Measurements from ENCODE around the gene SPDYC.
"Not testable (repeated sequence)": the region's sequence is repeated elsewhere in the genome, so short reads cannot be mapped to it uniquely, and the experiment has no call there.

The SPDYC gene

DNA sequence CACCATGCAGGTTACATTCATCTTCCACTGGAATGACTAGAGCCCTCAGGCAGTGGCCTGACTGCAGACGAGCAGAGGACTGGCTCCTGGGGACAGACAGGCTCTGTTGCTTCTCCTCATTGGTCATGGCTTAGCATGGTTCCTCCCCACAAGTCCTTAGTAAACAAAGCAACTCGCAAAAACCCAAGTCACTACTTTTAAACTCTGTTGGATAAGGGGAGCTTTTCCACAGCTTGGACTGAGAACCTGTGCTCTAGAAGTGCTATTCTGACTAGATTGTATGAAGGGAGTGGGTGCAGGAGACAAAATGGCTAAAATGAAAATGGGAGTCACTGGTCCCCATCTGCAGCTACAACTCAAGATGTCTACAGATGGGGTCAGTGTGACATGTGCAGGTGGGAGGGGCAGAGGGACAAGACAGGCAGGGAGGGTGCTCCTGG, 4.6 kb downstream of the SPDYC start:
- not testable (repeated sequence) for DNase-seq

DNA sequence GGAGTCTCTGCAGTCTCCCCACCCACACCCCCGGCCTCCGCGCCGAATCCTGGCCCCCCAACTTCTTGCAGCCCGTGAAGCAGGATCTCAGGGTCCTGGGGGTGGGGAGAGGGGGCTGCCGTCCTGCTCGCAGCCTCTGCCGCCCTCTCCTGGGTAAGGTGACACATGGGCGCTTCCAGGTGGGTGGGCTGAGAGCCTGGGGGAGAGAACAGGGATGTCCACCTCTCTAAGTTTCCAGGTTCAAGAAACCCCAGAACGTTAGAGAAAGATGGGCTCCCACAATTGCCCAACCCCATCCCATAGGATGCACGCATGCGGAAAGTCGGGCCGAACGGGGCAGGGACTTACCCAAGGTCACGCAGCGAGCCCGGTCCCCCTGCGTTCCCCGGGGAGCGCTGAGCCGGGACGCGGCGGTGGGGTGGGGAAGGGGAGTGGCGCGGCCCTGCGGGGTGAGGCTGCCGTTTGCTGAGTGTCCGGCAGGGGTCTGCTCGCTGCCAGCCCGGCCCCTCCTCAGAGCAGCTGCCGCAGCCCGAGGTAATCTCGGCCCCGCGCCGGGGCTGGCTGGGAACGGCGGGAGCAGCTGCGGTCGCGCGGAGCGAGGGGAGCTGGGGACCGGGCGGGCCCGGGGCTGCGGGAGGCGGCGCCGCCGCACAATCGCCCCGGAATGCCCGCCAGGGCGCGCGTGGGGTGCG, 11.0 kb downstream of the SPDYC start:
- peak; percentile 36 for DNase-seq

DNA sequence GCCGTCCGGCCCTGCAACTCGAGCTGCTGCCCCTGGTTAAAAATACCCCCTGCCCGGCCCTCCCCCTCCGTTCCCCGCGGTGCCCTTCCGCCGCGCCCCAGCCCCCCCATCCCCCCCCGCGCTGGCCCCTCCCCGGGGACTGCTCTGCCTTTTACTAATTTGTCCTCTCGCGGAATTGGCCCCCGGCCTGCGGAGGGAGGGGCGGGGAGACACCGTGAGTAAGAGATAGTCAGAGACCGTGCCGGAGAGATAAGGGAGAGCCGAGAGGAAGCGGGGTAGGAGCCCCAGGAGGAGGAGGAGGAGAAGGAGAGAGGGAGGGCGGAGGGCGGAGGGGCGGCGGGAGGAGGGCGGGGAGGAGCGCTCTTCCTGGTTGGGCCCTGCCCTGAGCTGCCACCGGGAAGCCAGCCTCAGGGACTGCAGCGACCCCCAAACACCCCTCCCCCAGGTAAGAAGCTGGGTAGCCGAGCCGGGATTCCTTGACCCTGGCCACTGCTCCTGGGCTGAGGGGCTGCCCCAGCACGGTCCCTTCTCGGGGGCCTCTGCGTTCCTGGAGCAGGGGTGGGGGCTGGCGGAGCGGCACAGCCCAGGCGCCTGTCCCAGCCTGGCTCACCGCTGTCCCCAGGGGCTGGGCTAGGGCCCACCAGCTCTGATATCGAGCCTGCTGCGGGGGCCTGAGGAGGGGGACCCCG, 11.7 kb downstream of the SPDYC start, which contains the start of gene CAPN1:
CAPN1 (plus strand) TSS at position 360 of the 689 bp plus-strand sequence. CDS start 774 bp downstream, outside the sequence.
- peak; percentile 23 for DNase-seq

DNA sequence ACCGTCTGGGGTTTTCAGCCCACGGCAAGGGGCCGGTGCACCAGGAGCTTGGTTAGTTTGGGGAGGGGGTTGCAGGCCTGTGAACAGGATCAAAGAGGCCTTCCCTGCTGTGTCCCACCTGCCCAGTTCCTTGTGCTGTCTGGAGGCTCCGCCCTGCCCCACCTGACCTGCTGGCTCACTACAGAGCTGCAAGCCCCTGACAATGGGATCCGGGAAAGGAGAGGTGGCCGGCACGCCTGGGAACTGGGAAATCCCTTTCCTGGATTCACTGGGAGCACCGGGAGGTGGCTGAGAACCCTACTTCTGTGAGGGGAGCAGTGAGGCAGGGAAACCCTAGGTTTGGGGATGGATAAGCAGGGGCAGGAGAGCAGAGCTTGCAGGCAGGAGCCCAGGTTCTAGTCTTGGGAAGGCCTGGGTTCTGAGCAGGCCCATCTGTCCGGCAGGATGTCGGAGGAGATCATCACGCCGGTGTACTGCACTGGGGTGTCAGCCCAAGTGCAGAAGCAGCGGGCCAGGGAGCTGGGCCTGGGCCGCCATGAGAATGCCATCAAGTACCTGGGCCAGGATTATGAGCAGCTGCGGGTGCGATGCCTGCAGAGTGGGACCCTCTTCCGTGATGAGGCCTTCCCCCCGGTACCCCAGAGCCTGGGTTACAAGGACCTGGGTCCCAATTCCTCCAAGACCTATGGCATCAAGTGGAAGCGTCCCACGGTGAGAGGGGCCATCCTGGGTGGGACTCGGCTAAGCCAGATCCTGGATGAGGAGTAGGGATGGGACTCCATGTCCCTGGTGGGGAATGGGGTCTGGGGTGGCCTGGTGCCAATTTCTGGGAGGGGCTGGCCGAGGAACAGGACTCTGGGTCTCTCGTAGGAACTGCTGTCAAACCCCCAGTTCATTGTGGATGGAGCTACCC, 12.5 kb downstream of the SPDYC start:
- no peak for DNase-seq

DNA sequence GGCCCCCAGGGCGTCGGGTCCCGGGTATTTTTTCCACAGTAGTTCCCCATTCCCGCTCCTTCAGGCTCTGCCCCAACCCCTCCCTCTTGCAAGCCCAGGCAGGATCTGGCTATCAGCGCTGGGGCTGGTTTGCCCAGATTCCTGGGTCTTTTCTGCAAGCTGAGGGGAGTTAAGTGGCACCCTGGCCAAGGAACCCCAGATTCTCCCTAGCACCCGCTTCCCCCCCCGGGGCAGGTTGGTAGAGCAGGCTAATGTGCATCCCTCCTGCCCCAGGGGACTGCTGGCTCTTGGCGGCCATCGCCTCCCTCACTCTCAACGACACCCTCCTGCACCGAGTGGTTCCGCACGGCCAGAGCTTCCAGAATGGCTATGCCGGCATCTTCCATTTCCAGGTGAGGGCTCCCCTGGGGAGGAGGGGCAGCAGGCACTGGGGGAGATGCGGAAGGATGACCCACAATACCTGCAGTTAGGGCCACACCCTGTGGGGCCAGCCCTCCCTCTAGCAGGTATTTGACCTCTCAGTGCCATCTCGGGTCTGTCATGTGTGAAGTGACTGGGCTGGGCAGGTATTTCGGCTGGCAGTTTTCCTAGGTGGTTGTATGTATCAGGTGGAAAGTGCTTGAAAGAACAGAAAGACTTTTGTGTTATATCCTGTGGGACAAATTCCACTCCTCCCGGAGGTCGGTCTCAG, 13.3 kb downstream of the SPDYC start:
- DNase-seq: no peak

DNA sequence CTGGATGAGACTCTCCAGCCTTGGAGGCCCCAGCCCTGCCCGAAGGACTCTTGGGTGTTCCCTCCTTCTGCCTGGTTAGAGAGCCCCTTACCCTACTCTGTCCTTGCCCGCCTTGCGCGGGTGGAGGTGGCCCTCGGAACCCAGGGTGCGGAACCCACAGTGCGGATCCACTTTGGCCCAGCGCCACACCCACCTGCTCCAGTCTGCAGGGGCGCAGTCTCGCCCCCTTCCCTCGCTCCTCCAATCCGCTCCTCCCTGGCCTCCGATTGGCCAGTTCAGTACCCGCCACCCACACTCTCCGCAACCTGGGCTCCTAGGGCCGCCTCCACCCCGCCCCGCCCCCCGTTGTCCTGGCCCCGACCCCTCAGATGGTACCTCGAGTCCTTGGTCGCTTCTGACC, 14.1 kb downstream of the SPDYC start:
- no peak for DNase-seq

DNA sequence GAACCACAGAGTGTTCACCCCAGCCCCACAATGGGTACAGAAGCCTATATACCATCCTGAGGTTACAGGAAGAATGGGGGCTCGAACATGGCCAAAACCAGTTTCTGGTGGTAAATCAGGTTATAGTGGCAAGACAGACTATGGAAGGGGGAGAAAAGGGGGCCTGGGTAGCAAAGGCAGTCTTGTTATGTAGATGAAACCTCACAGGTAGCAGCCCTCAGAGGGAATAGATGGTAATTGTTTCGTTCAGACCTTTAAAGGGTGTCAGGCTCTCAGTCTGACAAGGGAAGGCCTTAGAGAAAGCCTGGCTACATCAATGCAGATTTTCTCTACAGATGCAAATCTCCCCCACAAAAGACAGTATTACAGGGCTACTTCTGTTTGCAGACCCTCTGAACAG, 15.1 kb downstream of the SPDYC start:
- no peak for DNase-seq

DNA sequence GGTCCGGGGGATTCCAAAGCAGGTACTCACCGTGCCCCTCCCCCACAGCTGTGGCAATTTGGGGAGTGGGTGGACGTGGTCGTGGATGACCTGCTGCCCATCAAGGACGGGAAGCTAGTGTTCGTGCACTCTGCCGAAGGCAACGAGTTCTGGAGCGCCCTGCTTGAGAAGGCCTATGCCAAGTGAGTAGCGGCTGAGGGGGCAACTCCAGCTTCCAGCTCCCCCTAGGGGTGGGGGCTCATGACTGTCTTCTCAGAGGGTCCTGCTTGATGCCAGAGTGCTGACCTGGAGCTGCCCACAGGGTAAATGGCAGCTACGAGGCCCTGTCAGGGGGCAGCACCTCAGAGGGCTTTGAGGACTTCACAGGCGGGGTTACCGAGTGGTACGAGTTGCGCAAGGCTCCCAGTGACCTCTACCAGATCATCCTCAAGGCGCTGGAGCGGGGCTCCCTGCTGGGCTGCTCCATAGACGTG, 15.9 kb downstream of the SPDYC start:
- DNase-seq: no peak

DNA sequence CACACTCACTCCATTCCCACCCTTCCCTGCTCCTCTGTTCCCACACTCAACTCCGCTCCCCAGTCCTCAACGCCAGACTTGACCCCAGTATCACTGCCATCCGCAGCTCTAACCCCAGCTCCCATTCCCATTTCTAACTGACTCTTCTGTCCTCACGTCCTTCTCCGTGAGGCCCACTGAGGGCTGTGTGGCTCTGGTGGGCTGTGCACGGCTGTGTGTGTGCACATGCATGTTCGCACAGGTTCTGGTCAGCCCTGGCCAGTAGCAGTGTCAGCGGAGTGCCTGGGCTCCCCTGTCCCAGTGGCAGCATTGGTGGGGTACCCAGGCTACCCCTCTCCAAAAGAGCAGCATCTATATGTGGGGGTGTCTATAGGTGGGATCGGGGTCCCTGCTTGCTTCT, 16.7 kb downstream of the SPDYC start:
- no peak for DNase-seq

DNA sequence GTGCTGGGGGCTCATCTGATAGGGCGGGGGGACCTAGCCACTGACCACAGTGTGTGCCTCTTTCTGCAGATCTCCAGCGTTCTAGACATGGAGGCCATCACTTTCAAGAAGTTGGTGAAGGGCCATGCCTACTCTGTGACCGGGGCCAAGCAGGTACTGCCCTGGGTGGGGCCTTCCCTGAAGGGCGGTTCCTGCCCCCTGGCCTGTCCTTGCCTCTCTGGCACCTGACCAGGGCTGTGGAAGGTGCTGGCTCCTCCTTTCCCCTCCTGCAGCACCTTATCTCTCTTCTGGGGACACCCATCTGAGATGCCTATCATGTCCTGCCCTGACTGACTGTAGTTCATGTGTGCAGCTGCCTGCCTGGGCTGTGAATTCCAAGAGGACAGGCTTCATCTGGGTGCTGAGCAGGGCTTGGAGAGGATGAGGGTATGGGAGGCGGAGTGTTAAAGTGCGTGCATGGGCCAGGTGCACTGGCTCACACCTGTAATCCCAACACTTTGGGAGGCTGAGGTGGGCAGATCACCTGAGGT, 17.2 kb downstream of the SPDYC start:
- no peak for DNase-seq

DNA sequence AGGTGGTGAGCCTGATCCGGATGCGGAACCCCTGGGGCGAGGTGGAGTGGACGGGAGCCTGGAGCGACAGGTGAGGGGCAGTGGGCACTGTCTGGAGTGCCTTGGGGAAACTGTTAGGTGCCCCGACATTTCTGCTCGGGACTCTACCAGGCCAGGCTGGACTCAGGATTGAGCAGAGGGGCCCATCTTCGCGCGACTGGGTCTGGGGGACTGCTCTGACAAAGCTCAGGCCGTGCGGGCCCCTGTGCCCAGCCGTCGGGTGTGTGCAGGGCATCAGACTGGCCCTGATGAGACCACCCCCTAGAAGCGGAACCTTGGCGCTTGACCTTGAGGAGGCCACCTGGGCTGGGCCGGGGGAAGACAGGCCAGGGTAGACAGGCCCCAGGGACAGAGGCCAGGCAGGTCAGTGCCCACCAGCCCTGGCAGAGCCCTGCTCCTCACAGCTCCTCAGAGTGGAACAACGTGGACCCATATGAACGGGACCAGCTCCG, 18.0 kb downstream of the SPDYC start:
- no peak for DNase-seq

DNA sequence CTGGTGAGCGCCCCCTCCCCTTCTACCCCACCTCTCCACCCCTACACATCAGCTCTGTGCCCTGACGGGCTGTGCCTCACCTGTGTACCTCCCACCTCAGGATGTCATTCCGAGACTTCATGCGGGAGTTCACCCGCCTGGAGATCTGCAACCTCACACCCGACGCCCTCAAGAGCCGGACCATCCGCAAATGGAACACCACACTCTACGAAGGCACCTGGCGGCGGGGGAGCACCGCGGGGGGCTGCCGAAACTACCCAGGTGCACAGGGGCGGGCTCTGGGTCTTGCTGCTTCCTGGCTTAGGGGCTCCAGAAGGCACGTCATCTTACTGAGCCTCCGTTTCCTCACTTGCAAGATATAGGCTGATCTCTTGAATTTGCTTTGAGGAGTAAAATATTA, 18.5 kb downstream of the SPDYC start:
- no peak for DNase-seq

DNA sequence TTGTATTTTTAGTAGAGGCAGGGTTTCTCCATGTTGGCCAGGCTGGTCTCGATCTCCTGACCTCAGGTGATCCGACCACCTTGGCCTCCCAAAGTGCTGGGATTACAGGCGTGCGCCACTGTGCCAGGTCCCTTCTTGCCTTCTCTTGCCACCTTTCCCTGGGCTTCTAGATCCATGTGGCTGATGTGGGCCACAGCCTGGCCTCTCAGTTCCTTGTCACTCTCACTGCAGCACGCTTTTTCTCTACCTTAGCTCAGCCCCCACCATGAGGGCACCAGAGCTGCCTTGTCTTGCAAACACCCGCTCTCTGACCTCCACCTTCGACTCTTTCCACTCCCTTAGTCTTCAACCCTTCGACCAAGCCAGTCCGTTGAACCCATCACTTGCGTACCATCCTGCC, 19.2 kb downstream of the SPDYC start:
- DNase-seq: no peak

DNA sequence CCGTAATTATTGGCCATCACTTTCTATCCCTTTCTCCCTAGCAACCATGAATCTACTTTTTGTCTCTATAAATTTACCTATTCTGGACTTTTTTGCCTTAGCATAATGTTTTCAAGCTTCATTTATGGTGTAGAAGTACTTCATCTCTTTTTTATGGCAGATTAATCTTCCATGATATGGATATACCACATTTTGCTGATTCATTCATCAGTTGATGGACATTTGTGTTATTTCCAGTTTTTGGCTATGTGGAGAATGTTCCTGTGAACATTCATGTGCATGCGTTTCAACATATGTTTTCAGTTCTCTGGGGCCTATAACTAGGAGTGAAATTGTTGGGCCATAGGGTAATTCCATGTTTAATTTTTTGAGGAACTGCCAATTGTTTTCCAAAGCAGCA, 24.5 kb downstream of the SPDYC start:
- no peak for DNase-seq

DNA sequence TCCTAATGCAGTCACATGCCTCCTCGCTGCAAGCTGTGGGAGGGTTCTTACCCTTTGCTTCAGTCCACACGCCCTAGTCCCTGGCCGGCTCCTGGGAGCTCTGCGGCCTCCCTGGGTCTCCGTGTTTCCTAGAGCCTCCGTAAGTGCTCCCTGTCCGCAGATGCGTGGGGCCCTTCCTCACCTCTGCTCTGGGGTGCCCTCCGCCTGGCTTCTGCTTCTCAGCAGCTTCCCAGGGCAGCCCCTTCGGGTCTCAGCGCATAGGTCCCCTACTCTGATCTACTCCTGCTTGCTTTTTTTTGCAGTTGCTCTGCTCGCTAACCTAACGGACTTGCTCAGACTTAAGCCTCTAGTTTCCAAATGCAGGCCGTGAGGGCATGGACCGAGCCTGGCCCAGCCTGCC, 34.1 kb downstream of the SPDYC start:
- no peak for DNase-seq

DNA sequence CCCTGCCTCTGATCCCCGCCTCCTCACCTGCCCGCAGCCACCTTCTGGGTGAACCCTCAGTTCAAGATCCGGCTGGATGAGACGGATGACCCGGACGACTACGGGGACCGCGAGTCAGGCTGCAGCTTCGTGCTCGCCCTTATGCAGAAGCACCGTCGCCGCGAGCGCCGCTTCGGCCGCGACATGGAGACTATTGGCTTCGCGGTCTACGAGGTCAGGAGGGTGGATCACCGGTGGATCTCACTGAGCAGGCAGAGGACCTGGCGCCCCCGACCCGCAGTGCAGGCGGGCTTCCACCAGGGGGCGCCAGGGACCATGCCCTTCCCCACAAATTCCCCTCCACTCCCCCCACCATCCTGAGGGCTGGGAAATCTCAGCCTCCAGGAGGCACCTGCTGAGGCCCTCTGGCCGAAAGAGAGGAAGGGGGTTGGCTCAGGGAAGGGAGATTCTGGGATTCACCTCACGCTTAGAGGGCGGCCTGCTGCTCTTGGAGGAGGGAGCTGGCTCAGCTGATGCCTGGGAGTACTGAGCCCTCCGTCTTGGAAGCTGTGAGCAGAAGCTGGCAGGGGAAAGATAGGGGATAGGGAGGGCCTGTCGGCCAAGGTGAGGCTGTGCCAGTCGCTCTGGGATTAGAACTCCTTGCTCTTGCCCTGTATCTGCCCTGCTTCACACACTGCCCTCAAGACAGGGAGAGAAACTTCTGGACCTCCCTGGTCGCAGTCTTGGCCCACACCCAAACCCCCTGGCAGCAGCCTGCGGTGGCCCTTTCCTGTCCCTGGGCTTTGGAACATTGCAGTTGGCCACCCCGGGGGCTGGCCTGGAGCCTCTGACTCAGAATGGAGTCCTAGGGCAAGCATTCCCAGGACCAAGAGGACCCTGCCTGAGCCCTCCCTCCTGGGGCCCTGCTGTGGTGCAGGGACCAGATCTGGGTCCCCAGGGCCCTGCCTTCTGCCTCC, 34.9 kb downstream of the SPDYC start:
- DNase-seq: peak; percentile 43

DNA sequence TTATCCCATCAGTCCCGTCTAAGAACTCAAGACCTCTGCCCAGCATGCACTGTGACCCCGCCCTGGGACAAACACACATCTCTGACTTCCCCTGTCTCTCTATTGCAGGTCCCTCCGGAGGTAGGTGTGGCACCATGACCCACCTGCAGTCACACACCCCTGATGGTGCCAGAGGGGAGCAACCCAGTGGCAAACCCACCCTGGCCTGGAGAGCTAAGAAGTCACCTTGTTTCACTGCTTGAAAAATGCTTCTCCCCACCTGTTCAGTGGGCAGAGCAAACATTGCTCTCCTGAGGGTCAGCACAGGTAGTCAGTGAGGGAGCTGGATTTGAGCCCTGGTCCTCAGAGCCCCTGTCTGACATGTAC, 35.6 kb downstream of the SPDYC start:
- no peak for DNase-seq

DNA sequence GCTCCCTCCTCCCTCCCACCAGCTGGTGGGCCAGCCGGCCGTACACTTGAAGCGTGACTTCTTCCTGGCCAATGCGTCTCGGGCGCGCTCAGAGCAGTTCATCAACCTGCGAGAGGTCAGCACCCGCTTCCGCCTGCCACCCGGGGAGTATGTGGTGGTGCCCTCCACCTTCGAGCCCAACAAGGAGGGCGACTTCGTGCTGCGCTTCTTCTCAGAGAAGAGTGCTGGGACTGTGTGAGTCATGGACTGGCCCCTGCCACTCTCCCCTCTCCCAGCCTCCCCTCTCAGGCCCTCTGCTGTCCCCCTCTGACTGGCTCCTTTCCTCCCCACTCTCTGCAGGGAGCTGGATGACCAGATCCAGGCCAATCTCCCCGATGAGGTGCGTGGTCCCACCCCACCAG, 36.4 kb downstream of the SPDYC start:
- DNase-seq: no peak

DNA sequence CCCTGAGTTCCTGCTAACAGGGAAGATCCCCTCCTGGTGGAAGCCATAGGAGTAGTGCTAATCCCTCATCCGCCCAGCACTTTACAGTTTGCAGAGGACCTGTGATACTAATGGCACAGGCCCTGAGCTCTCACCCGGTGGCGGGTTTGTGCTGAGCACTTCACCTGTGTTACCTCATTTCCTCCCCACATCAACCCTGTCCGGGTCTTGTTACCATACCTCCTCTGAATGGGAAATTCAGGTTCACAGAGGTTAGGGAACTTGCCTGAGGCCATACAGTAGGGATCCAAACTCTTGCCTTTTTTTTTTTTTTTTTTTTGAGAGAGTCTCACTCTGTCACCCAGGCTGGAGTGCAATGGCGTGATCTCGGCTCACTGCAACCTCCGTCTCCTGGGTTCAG, 36.9 kb downstream of the SPDYC start:
- DNase-seq: no peak

DNA sequence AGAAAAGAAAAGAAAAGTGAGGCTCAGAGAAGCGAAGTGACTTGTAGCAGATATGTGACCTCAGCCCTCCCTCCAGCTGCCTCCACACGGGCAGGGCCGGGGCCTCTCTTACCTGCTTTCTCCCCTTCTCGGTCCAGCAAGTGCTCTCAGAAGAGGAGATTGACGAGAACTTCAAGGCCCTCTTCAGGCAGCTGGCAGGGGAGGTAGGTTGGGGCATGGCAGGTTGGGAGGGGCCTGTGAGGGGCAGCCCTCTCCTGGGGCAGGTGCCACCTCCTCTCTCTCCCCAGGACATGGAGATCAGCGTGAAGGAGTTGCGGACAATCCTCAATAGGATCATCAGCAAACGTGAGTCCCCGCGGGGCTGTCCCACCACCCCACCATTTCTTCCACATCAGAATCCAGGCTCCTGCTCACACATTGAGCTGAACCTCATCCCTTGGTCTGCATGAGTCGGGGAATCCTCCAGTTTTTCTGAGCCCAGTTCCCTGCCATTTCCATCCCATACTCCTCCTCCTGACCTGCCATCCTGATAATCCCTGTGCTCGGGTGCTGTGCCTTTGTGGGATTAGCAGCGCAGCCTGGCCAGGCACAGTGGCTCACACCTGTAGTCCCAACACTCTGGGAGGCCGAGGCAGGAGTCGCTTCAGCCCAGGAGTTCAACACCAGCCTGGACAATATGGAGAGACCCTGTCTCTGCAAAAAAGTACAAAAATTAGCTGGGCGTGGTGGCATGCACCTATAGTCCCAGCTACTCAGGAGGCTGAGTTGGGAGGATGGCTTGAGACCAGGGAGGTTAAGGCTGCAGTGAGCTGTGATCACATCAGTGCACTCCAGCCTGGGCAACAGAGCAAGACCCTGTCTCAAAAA, 38.1 kb downstream of the SPDYC start:
- no peak for DNase-seq
